ENCODE data around the gene ZNF799.
"Not testable (repeated sequence)": the region's sequence is repeated elsewhere in the genome, so short reads cannot be mapped to it uniquely, and the experiment has no call there.

The ZNF799 gene

DNA sequence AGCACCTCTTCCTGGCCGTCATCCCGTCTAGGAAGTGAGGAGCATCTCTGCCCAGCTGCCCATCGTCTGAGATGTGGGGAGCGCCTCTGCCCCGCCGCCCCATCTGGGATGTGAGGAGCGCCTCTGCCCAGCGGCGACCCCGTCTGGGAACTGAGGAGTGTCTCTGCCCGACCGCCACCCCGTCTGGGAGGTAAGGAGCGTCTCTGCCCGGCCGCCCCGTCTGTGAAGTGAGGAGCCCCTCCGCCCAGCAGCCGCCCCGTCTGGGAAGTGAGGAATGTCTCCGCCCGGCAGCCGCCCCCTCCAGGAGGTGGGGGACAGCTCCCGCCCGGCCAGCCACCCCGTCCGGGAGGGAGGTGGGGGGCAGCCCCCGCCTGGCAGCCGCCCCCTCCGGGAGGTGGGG, 38.8 kb downstream of the ZNF799 start:
- DNase-seq: not testable (repeated sequence)

DNA sequence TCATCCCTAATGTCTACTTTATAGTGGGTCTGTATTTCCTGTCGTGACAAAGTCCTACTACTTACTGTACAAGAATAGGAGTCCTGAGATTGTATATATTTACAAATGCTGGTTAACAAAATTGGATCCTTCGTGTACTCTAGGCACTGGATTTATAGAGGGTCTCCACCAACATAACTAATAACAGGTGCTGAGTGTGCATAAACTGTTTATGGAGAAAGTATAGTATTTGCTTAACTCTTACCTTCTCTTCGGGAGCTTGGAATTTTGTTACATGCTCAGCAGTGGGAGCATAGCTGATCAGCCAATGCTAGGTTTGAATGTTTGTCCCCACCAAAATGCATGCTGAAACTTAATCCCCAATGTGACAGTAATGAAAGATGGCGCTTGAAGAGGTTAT, 47.7 kb downstream of the ZNF799 start:
- DNase-seq: no peak

DNA sequence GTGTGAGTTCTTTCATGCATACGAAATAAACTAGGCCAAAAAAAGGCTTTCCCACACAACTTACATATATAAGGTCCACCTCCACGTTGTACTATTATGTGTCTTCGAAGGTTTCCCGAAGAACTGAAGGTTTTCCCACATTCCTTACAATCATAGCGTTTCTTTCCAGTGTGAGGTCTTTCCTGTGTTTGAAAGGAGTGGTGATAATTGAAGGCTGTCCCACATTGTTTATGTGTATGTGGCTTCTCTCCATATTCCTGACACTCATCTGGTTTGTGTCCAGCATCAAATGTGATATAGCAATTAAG, 50.2 kb downstream of the ZNF799 start:
- no peak for DNase-seq

DNA sequence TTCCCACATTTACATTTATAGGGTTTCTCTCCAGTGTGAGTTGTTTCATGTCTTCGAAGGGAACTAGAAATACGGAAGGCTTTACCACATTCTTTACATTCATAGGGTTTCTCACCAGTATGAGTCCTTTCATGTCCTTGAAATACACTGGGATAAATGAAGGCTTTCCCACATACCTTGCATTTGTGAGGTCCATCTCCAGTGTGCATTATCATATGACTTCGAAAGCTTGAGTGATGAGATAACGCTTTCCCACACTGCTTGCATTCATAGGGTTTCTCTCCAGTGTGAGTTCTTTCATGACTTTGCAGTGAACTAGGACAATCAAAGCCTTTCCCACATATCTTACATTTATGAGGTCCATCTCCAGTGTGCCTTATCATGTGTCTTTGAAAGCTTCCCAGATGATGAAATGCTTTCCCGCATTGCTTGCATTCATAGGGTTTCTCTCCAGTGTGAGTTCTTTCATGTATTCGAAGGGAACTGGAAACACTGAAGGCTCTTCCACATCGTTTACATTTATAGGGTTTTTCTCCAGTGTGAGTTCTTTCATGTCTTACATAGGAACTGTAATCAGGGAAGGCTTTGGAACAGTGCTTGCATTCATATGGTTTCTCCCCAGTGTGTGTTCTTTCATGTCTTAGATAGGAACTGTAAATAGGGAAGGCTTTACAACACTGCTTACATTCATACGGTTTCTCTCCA, 50.7 kb downstream of the ZNF799 start:
- no peak for DNase-seq

DNA sequence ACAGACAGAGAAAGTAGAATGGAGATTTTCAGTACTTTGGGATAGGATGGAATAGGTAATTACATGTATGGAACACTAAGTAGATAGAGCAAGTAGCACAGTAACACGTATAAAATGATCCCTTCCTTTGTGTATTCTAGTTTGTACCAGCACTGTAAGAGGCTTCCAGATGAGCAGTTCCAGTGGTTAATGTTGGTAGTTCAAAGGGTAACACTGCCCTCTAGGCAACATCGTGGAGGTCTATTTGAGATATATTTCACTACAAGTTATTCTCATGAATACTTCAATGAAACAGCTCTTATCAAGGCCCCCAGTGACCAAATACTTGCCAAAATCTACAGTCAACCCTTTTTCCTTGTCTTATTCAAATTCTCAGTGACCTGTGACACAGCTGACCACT, 54.2 kb downstream of the ZNF799 start:
- DNase-seq: no peak

DNA sequence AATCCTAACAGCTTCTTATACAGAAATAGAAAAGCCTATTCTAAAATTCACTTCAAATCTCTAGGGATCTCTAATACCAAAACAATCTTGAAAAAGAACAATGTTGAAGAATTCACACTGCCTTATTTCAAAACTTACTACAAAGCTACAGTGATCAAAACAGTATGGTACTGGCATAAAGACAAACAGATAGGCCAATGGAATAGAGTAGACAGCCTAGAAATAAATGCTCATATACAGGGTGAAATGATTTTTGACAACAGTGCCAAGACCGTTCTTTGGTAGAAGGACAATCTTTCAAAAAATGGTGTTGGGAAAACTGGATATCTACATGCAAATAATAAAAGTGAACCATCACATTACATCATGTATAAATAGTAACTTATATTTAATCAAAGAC, 55.9 kb downstream of the ZNF799 start:
- DNase-seq: no peak
